ENCODE measurements around the gene RIPOR3.

- TF ChIP-seq CTCF (optimal IDR thresholded peaks at IDR 0.05 in 1 of 3, IDR thresholded peaks at IDR 0.05 in 1 of 3, conservative IDR thresholded peaks at IDR 0.05 in 1 of 3; ENCODE audit: extremely low read depth in 1 of 3, insufficient read depth in 2 of 3, low read length in 3 of 3): no peak
- no peak for TF ChIP-seq EZH2 (IDR thresholded peaks at IDR 0.05; ENCODE audit: low read length)
Observed at GRCh38 chr20:50673146-50673465, 18.2 kb downstream of the RIPOR3 start.
